Smooth muscle cell (in vitro differentiated cells): Measurements from ENCODE around the gene WAC. TPM values are rescaled to one million over a fixed set of nuclear protein-coding genes. Genes with fewer than 3 reads are reported as not detected.

Experiments
- DNase-seq: peaks from one replicate; lab custom pipeline; 2025; ENCODE audit not compliant: unreplicated experiment; lab: John Stamatoyannopoulos, UW
- H2AFZ ChIP-seq: fragments of 200-600 bp; sonication (generic); 2 replicates; pipeline ENCODE4 v1.6.0; 2016; ENCODE audit warnings: antibody characterized with exemption, low read depth, mild to moderate bottlenecking
- H3F3A ChIP-seq: fragments of 200-600 bp; sonication (generic); 2 replicates; pipeline ENCODE4 v1.6.0; 2017; ENCODE audit warnings: antibody characterized with exemption, low read depth
- H3K27ac ChIP-seq: fragments of 200-600 bp; sonication (generic); 2 replicates; pipeline ENCODE4 v1.5.1; 2016; ENCODE audit warnings: low read depth, mild to moderate bottlenecking
- H3K27me3 ChIP-seq: fragments of 200-600 bp; sonication (generic); 2 replicates; pipeline ENCODE4 v1.6.1; 2016; ENCODE audit warnings: low read depth, mild to moderate bottlenecking
- H3K36me3 ChIP-seq: fragments of 200-600 bp; sonication (generic); 2 replicates; pipeline ENCODE4 v1.5.1; 2016; ENCODE audit warnings: low read depth
- H3K4me1 ChIP-seq: fragments of 200-600 bp; sonication (generic); 2 replicates; pipeline ENCODE4 v1.5.1; 2016; ENCODE audit warnings: low read depth
- H3K4me2 ChIP-seq: fragments of 200-600 bp; sonication (generic); 2 replicates; pipeline ENCODE4 v1.6.0; 2016; ENCODE audit warnings: mild to moderate bottlenecking
- H3K4me3 ChIP-seq: fragments of 200-600 bp; sonication (generic); 2 replicates; pipeline ENCODE4 v1.5.1; 2016; ENCODE audit warnings: mild to moderate bottlenecking
- H3K79me2 ChIP-seq: fragments of 200-600 bp; sonication (generic); 2 replicates; pipeline ENCODE4 v1.6.0; 2016; ENCODE audit warnings: low read depth, mild to moderate bottlenecking
- H3K9ac ChIP-seq: fragments of 200-600 bp; sonication (generic); 2 replicates; pipeline ENCODE4 v1.6.0; 2016; ENCODE audit warnings: low read depth
- H3K9me3 ChIP-seq: fragments of 200-600 bp; sonication (generic); replicated peaks from 2 replicates; pipeline ENCODE4 v1.5.1; 2016; ENCODE audit warnings: low read depth
- H4K20me1 ChIP-seq: fragments of 200-600 bp; sonication (generic); 2 replicates; pipeline ENCODE4 v1.6.0; 2016; ENCODE audit warnings: low read depth
- WGBS: methylation state at CpG from one replicate; pipeline ENCODE4 v1.1.7; 2016; ENCODE audit warnings: low lambda C conversion rate; 5-methylcytosine and 5-hydroxymethylcytosine counted together
- polyA plus RNA-seq: library from polyadenylated mRNA; unstranded; fragments of >200 nt; fragmentation: Nextera tagmentation; extraction: Ambion mirVana; gene quantifications from 2 replicates; pipeline ENCODE4 v1.2.1, GENCODE V29; 2016
- total RNA-seq: library from RNA; depleted of rRNA; stranded (reverse); fragments of >200 nt; gene quantifications from 2 replicates; pipeline ENCODE4 v1.2.3, GENCODE V29; 2014
- TF ChIP-seq, protein P1 (sequence below): fragments of 200-600 bp; sonication (generic); IDR thresholded peaks from 2 replicates; pipeline ENCODE4 v1.5.1; 2017; ENCODE audit warnings: borderline replicate concordance, mild to moderate bottlenecking, antibody characterized with exemption; ENCODE audit not compliant: insufficient read depth, poor library complexity, severe bottlenecking

The WAC gene
- total and polyA plus RNA-seq, 2 experiments from 2014 or later: 52.2 to 97.5 TPM

GRCh38 chr10:28619455-28619854 lies 86.5 kb downstream of the WAC start:
- Histone ChIP-seq H3K9ac (no peak overlapping the region), H2AFZ (no peak overlapping the region), H3K27me3 (no peaks in the 10 kb centered on the region), H3K27ac (no peak overlapping the region), H3K36me3 (peaks cover 31% of the 10 kb centered on the region), H3F3A (peaks cover 41% of the 10 kb centered on the region), H3K4me2 (no peak overlapping the region), H3K79me2 (peaks cover 3% of the 10 kb centered on the region), H3K4me3 (no peak overlapping the region), H3K4me1 (no peaks in the 10 kb centered on the region), H4K20me1 (peaks cover 53% of the 10 kb centered on the region), H3K9me3 (no peaks in the 10 kb centered on the region)
- DNase-seq: no peak
- WGBS: 96% methylated on average over 4 of the region's 4 CpGs
- TF ChIP-seq, protein P1, sequence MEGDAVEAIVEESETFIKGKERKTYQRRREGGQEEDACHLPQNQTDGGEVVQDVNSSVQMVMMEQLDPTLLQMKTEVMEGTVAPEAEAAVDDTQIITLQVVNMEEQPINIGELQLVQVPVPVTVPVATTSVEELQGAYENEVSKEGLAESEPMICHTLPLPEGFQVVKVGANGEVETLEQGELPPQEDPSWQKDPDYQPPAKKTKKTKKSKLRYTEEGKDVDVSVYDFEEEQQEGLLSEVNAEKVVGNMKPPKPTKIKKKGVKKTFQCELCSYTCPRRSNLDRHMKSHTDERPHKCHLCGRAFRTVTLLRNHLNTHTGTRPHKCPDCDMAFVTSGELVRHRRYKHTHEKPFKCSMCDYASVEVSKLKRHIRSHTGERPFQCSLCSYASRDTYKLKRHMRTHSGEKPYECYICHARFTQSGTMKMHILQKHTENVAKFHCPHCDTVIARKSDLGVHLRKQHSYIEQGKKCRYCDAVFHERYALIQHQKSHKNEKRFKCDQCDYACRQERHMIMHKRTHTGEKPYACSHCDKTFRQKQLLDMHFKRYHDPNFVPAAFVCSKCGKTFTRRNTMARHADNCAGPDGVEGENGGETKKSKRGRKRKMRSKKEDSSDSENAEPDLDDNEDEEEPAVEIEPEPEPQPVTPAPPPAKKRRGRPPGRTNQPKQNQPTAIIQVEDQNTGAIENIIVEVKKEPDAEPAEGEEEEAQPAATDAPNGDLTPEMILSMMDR: no peak

DNA sequence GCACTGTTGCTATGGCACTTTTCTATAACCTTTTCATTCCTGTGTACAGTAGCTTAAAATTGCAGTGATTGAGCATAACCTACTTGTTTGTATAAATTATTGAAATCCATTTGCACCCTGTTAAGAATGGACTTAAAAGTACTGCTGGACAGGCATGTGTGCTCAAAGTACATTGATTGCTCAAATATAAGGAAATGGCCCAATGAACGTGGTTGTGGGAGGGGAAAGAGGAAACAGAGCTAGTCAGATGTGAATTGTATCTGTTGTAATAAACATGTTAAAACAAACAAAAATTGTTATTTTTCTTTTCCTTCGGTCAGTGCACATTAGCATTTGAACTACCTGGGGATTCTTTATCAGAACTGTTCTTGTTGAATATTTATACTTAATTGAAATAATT lies 87.3 kb downstream of the WAC start:
- Histone ChIP-seq H4K20me1 (peaks cover 45% of the 10 kb centered on the region), H3K4me3 (no peak overlapping the region), H3K4me1 (no peaks in the 10 kb centered on the region), H3F3A (peaks cover 45% of the 10 kb centered on the region), H3K27ac (no peak overlapping the region), H3K79me2 (peaks cover 3% of the 10 kb centered on the region), H3K27me3 (no peaks in the 10 kb centered on the region), H3K9ac (no peak overlapping the region), H3K4me2 (no peak overlapping the region), H2AFZ (no peak overlapping the region), H3K9me3 (no peaks in the 10 kb centered on the region), H3K36me3 (peaks cover 25% of the 10 kb centered on the region)
- DNase-seq: no peak
- TF ChIP-seq, protein P1: no peak
- WGBS: 90% methylated on average over 2 of the region's 2 CpGs

DNA sequence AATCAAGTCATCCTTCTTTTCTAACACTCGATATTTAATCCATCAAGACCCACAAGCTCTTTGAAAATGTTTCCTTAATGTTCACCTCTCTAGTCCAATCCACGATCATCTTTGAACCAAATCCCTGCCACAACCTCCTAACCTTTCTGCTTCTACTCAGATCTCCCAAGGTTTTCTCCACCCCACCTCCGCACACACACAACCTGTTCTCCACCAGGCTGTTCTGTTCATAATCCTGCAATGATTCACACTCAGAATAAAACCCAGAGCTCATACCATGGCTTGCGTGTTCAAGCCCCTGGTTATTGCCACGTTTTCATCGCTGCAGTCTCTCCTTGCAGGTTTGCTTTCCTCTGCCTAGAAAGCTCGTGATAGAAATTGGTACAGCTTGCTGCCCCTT lies 90.6 kb downstream of the WAC start:
- no peak overlapping the region for H3K4me2 ChIP-seq
- H3K9me3 ChIP-seq: no peaks in the 10 kb centered on the region
- H3K4me1 ChIP-seq: no peaks in the 10 kb centered on the region
- peaks cover 6% of the 10 kb centered on the region for H3K36me3 ChIP-seq
- DNase-seq: no peak
- WGBS: 67% methylated on average over 7 of the region's 7 CpGs
- no peak overlapping the region for H3K27ac ChIP-seq
- H2AFZ ChIP-seq: no peak overlapping the region
- H3K4me3 ChIP-seq: no peak overlapping the region
- no peaks in the 10 kb centered on the region for H3K79me2 ChIP-seq
- H3F3A ChIP-seq: peaks cover 29% of the 10 kb centered on the region
- H3K9ac ChIP-seq: no peak overlapping the region
- no peaks in the 10 kb centered on the region for H3K27me3 ChIP-seq
- H4K20me1 ChIP-seq: peaks cover 14% of the 10 kb centered on the region
- TF ChIP-seq, protein P1: no peak

- H3K79me2 ChIP-seq: no peaks in the 10 kb centered on the region
Measured at GRCh38 chr10:28624351-28624750, 91.4 kb downstream of the WAC start.

More at GRCh38 chr10:28624351-28624750, 91.4 kb downstream of the WAC start:
- Histone ChIP-seq H3K27ac (no peak overlapping the region), H3K27me3 (no peaks in the 10 kb centered on the region), H3K9ac (no peak overlapping the region), H3K36me3 (peaks cover 4% of the 10 kb centered on the region), H4K20me1 (peaks cover 8% of the 10 kb centered on the region), H3K4me2 (no peak overlapping the region), H3F3A (peaks cover 26% of the 10 kb centered on the region), H3K4me3 (no peak overlapping the region), H3K4me1 (no peaks in the 10 kb centered on the region), H3K9me3 (no peaks in the 10 kb centered on the region), H2AFZ (no peak overlapping the region)
- WGBS: 92% methylated on average over 3 of the region's 3 CpGs
- TF ChIP-seq, protein P1: no peak
- no peak for DNase-seq
